Transverse colon (tissue), 4 donors: ENCODE measurements around the gene INCA1. TPM values are rescaled to one million over a fixed set of nuclear protein-coding genes. Genes with fewer than 3 reads are reported as not detected.

Experiments used
- DNase-seq: peaks from one replicate; pipeline ENCODE4 v3.0.0-alpha.2; 2019
- H3K27ac ChIP-seq, 4 donors: fragments of 200-600 bp; sonication (generic); 2 replicates each; pipeline ENCODE4 v1.5.1; 2016 to 2018; ENCODE audit warnings: inconsistent platforms in 4 of 4
- H3K27me3 ChIP-seq: fragments of 200-600 bp; sonication (generic); 2 replicates; pipeline ENCODE4 v1.5.1; 2017; ENCODE audit warnings: inconsistent platforms
- H3K36me3 ChIP-seq, 4 donors: fragments of 200-600 bp; sonication (generic); 2 replicates each; pipeline ENCODE4 v1.5.1; 2017 to 2019; ENCODE audit warnings: inconsistent platforms in 4 of 4
- H3K4me1 ChIP-seq, 4 donors: fragments of 200-600 bp; sonication (generic); 2 replicates each; pipeline ENCODE4 v1.5.1; 2017 to 2020; ENCODE audit warnings: inconsistent platforms in 4 of 4
- H3K4me3 ChIP-seq, 4 donors: fragments of 200-600 bp; sonication (generic); 1 replicate in 1 of 4; 2 replicates in 3 of 4; pipeline versions ENCODE4 v1.5.1 to v1.6.1; 2017 to 2019; ENCODE audit warnings: inconsistent platforms in 4 of 4
- H3K9me3 ChIP-seq, 2 donors: fragments of 200-600 bp; sonication (generic); 2 replicates each; pipeline ENCODE4 v1.5.1; 2017 to 2019; ENCODE audit warnings: inconsistent platforms in 2 of 2
- CTCF ChIP-seq, 5 experiments: fragments of 200-600 bp in 3 of 5; fragments of 450-650 bp in 2 of 5; sonication (generic) in 3 of 5; IDR thresholded peaks; 1 replicate in 2 of 5; 2 replicates in 3 of 5; pipeline ENCODE4 v1.5.1; 2016 to 2017; ENCODE audit warnings: antibody characterized with exemption in 5 of 5, inconsistent platforms in 3 of 5, mild to moderate bottlenecking in 2 of 5, moderate library complexity in 1 of 5
- EP300 ChIP-seq: sonication (generic); formaldehyde crosslinking; IDR thresholded peaks from one replicate; pipeline ENCODE4 v1.6.1; 2017; ENCODE audit warnings: antibody characterized with exemption, low read depth
- POLR2A ChIP-seq: fragments of 450-650 bp; IDR thresholded peaks from one replicate; pipeline ENCODE4 v1.6.1; 2016; ENCODE audit warnings: antibody characterized with exemption, mild to moderate bottlenecking, moderate library complexity
- POLR2AphosphoS5 ChIP-seq, 3 donors: sonication (generic); formaldehyde crosslinking; IDR thresholded peaks; one replicate each; pipeline ENCODE4 v1.6.1; 2016; ENCODE audit warnings: antibody characterized with exemption in 3 of 3
- WGBS, 2 donors: methylation state at CpG; one replicate each; pipeline ENCODE4 v1.1.5; 2018; ENCODE audit warnings: low coverage in 1 of 2; 5-methylcytosine and 5-hydroxymethylcytosine counted together
- in situ Hi-C, 4 donors: fragments of 200-750 bp; cut with MboI; loops; one replicate each; pipeline versions ENCODE4 v1.15.0 to v1.15.1; 2017; ENCODE audit warnings: low sequenced_read_pairs in 3 of 4, low pct_ligation_motif_present in 1 of 4, low pct_unique_long_range_greater_than_20kb in 1 of 4
- intact Hi-C: fragments of 100-400 bp; cut with DNase I; formaldehyde crosslinking; loops from one replicate; pipeline ENCODE4 v1.15.1; 2023; ENCODE audit warnings: low total_unique reads
- total RNA-seq, 4 donors: library from RNA; depleted of rRNA; stranded (reverse); fragments of >200 nt; gene quantifications; one replicate each; pipeline ENCODE4 v1.1.0, GENCODE V29; 2016

INCA1 gene
- total RNA-seq, 4 donors from 2014 or later: 1.8 to 2.2 TPM; not detected in 2

GRCh38 chr17:5042157-5043022 is 45.1 kb upstream of the INCA1 start:
- DNase-seq: no peak
- Histone ChIP-seq H3K4me3 (peak overlapping the region in 1 of 4 donors; percentile 29), H3K27me3 (no peaks in the 10 kb centered on the region), H3K4me1 (peaks cover 6 to 46% (median 14%) of the 10 kb centered on the region in 4 donors), H3K36me3 (no peaks in the 10 kb centered on the region), H3K9me3 (no peaks in the 10 kb centered on the region), H3K27ac (peak overlapping the region; percentile 22 to 65 (median 44))
- TF ChIP-seq POLR2AphosphoS5 (IDR thresholded peaks at IDR 0.05): peak in 1 of 3 donors; percentile 20
- no peak for TF ChIP-seq CTCF (IDR thresholded peaks at IDR 0.05)
- TF ChIP-seq EP300: no peak
- TF ChIP-seq POLR2A: no peak
- in situ Hi-C loops: no loop called here
- intact Hi-C loops: no loop called here
- 58 to 67% methylated on average over 7 to 15 of the region's 15 CpGs for WGBS, 2 donors

GRCh38 chr17:5035315-5035714 is 38.0 kb upstream of the INCA1 start, which contains the start of gene SLC52A1:
TSS of gene SLC52A1 (minus strand) at chr17:5035426. CDS start at chr17:5034606, 820 bp downstream.
- in situ Hi-C loops: no loop called here
- intact Hi-C loops: no loop called here
- H3K4me3 ChIP-seq: peak within 1 kb of the TSS; percentile 6 to 49 (median 29)
- no peaks in the 10 kb centered on the region for H3K9me3 ChIP-seq
- H3K36me3 ChIP-seq: no peaks in the 10 kb centered on the region
- H3K4me1 ChIP-seq: peaks cover 0 to 22% (median 4%) of the 10 kb centered on the region in 4 donors
- 11% methylated on average over 21 of the region's 24 CpGs; no CpG with 5 or more reads in 1 of the 2 donors for WGBS, 2 donors
- peaks cover 10% of the 10 kb centered on the region for H3K27me3 ChIP-seq
- TF ChIP-seq CTCF (IDR thresholded peaks at IDR 0.05) (no peak), EP300 (no peak), POLR2A (no peak), POLR2AphosphoS5 (IDR thresholded peaks at IDR 0.05) (no peak)
- no peak within 1 kb of the TSS for H3K27ac ChIP-seq
- DNase-seq: peak; percentile 48

- in situ Hi-C loops (loop anchor here in 1 of 4 donors (5.0 kb wide), 1 partner anchor 33 kb away; no protein-coding TSS in a partner anchor), intact Hi-C loops (loop anchor here (5.0 kb wide), 1 partner anchor 33 kb away; no protein-coding TSS in a partner anchor)
- no peak for DNase-seq
- WGBS, 2 donors: 85% methylated on average over 14 of the region's 14 CpGs; no CpG with 5 or more reads in 1 of the 2 donors
- Histone ChIP-seq H3K27me3 (peaks cover 10% of the 10 kb centered on the region), H3K9me3 (no peaks in the 10 kb centered on the region), H3K4me3 (no peak overlapping the region), H3K36me3 (no peaks in the 10 kb centered on the region), H3K4me1 (peaks cover 0 to 22% (median 4%) of the 10 kb centered on the region in 4 donors), H3K27ac (no peak overlapping the region)
- TF ChIP-seq EP300: no peak
- TF ChIP-seq POLR2A: no peak
- TF ChIP-seq CTCF (IDR thresholded peaks at IDR 0.05): no peak
Measured at GRCh38 chr17:5034651-5035050, 37.3 kb upstream of the INCA1 start.

- H3K36me3 ChIP-seq: no peaks in the 10 kb centered on the region
- no peak overlapping the region for H3K4me3 ChIP-seq
- WGBS, 2 donors: 86 to 91% methylated on average over 1 to 5 of the region's 5 CpGs
- in situ Hi-C loops: loop anchor here in 1 of 4 donors (5.0 kb wide), 1 partner anchor 33 kb away; no protein-coding TSS in a partner anchor
- peaks cover 10% of the 10 kb centered on the region for H3K27me3 ChIP-seq
- H3K9me3 ChIP-seq: no peaks in the 10 kb centered on the region
- peaks cover 0 to 22% (median 4%) of the 10 kb centered on the region in 4 donors for H3K4me1 ChIP-seq
- DNase-seq: no peak
- intact Hi-C loops: loop anchor here (5.0 kb wide), 1 partner anchor 33 kb away; no protein-coding TSS in a partner anchor
- no peak for TF ChIP-seq CTCF (IDR thresholded peaks at IDR 0.05)
- no peak for TF ChIP-seq POLR2A
- TF ChIP-seq POLR2AphosphoS5 (IDR thresholded peaks at IDR 0.05): no peak
- TF ChIP-seq EP300: no peak
- H3K27ac ChIP-seq: no peak overlapping the region
Measured at GRCh38 chr17:5034063-5034462, 36.7 kb upstream of the INCA1 start.
